WTC11 (cell line): ENCODE results near the gene ZMYM5. TPM values are rescaled to one million over a fixed set of nuclear protein-coding genes. Genes with fewer than 3 reads are reported as not detected.
A peak's percentile ranks its signal among the peaks of the same experiment; 100 is the strongest.
"Not testable (repeated sequence)": the region's sequence is repeated elsewhere in the genome, so short reads cannot be mapped to it uniquely, and the experiment has no call there.

Source experiments
- ATAC-seq: fragments of 200-7000 bp; cut with Tn5 transposase; 2 replicates; pipeline ENCODE4 v1.10.0; 2021; ENCODE audit warnings: mild to moderate bottlenecking, moderate library complexity
- CTCF ChIA-PET: fragments of 300-600 bp; sonication (Branson Sonifier 250); formaldehyde crosslinking; loops from one replicate; lab custom pipeline; 2021; ENCODE audit warnings: antibody characterized with exemption; lab: Charles Lee
- POLR2A ChIA-PET: fragments of 350-600 bp; sonication (Branson Sonifier 250); formaldehyde crosslinking; loops from one replicate; lab custom pipeline; 2021; ENCODE audit warnings: antibody characterized with exemption; lab: Charles Lee
- DNase-seq: peaks from one replicate; pipeline ENCODE4 v3.0.0; 2021; ENCODE audit warnings: low spot score
- H3K27ac Mint-ChIP-seq: 2 replicates; pipeline ENCODE4 v1.8.0; 2021; ENCODE audit warnings: mixed read lengths
- H3K27me3 Mint-ChIP-seq: 2 replicates; pipeline ENCODE4 v1.8.0; 2021; ENCODE audit warnings: low read depth, mild to moderate bottlenecking, moderate library complexity, mixed read lengths
- H3K36me3 Mint-ChIP-seq: 2 replicates; pipeline ENCODE4 v1.8.0; 2021; ENCODE audit warnings: mixed read lengths
- H3K4me1 Mint-ChIP-seq: 2 replicates; pipeline ENCODE4 v1.8.0; 2022; ENCODE audit warnings: mixed read lengths
- H3K4me3 Mint-ChIP-seq: 2 replicates; pipeline ENCODE4 v1.8.0; 2021; ENCODE audit warnings: mild to moderate bottlenecking, moderate library complexity, mixed read lengths
- H3K9me3 Mint-ChIP-seq: 2 replicates; pipeline ENCODE4 v1.8.0; 2021; ENCODE audit warnings: mixed read lengths
- ZNF121 ChIP-seq: sonication (generic); formaldehyde crosslinking; IDR thresholded peaks from 2 replicates; pipeline ENCODE4 v1.8.0; 2023; ENCODE audit warnings: missing genetic modification reagents
- total RNA-seq: library from RNA; stranded (reverse); gene quantifications from 3 replicates; pipeline ENCODE4 v1.2.3, GENCODE V29; 2021

ZMYM5 gene
- total RNA-seq, 1 experiment from 2014 or later, result 10.3 TPM

DNA sequence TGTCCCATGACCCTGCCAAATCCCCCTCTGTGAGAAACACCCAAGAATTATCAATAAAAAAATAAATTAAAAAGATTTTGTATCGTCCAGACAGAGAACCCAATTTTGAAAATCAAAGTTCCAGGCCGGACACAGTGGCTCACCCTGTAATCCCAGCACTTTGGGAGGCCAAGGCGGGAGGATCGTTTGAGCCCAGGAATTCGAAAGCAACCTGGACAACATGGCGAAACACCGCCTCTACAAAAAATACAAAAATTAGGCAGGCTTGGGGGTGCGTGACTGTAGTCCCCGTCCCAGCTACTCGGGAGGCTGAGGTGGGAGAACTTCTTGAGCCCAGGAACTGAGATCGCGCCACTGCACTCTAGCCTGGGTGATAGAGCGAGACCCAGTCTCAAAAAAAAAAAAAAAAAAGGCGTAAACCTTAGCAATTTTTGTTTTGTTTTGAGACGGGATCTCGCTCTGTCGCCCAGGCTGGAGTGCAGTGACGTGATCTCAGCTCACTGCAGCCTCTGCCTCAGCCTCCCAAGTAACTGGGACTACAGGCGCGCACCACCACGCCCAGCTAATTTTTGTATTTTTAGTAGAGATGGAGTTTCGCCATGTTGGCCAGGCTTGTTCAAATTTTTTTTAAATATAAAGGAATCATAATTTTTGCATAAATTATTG, 82.6 kb downstream of the ZMYM5 start:
- ATAC-seq, CTCF ChIA-PET, DNase-seq, H3K4me1 Mint-ChIP-seq, H3K27me3 Mint-ChIP-seq, H3K9me3 Mint-ChIP-seq, H3K27ac Mint-ChIP-seq: not testable (repeated sequence)
- TF ChIP-seq ZNF121 (CRISPR knock-in tag), result peak; percentile 83
- Mint-ChIP-seq H3K36me3 (peaks cover 22% of the 10 kb centered on the region), H3K4me3 (peak overlapping the region; percentile 97)
- POLR2A ChIA-PET, result interaction anchor here (0.7 kb wide), 1 partner anchor 23 kb away, joined by 6 read pairs; no protein-coding TSS in a partner anchor

Other genes with a start within 250 kb of the ZMYM5 start
- gene MPHOSPH8, start 230.0 kb downstream of the ZMYM5 start, total RNA-seq, result 18.2 to 18.5 TPM (median 18.3 TPM) in 3 replicates
- 67.5 to 101 TPM (median 99.2 TPM) in 3 replicates for gene PSPC1, start 80.7 kb downstream of the ZMYM5 start, total RNA-seq
- 159 to 181 TPM (median 176 TPM) in 3 replicates for gene ZMYM2, start 95.1 kb upstream of the ZMYM5 start, total RNA-seq